ENCODE measurements around the gene SLC16A3.

The SLC16A3 gene

GRCh38 chr17:82205720-82206508 is 22.9 kb upstream of the SLC16A3 start (continued):
- no peak for TF ChIP-seq ZNF23 (tag by site-specific recombination; IDR thresholded peaks at IDR 0.05; ENCODE audit: borderline replicate concordance)
- TF ChIP-seq, protein P1, sequence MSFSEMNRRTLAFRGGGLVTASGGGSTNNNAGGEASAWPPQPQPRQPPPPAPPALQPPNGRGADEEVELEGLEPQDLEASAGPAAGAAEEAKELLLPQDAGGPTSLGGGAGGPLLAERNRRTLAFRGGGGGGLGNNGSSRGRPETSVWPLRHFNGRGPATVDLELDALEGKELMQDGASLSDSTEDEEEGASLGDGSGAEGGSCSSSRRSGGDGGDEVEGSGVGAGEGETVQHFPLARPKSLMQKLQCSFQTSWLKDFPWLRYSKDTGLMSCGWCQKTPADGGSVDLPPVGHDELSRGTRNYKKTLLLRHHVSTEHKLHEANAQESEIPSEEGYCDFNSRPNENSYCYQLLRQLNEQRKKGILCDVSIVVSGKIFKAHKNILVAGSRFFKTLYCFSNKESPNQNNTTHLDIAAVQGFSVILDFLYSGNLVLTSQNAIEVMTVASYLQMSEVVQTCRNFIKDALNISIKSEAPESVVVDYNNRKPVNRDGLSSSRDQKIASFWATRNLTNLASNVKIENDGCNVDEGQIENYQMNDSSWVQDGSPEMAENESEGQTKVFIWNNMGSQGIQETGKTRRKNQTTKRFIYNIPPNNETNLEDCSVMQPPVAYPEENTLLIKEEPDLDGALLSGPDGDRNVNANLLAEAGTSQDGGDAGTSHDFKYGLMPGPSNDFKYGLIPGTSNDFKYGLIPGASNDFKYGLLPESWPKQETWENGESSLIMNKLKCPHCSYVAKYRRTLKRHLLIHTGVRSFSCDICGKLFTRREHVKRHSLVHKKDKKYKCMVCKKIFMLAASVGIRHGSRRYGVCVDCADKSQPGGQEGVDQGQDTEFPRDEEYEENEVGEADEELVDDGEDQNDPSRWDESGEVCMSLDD (tag by site-specific recombination; IDR thresholded peaks at IDR 0.05), result no peak
- TF ChIP-seq ZNF514 (tag by site-specific recombination; IDR thresholded peaks at IDR 0.05), result no peak
- no peak for TF ChIP-seq GLI2 (tag by site-specific recombination; IDR thresholded peaks at IDR 0.05; ENCODE audit: borderline replicate concordance, low read depth)
- TF ChIP-seq ZNF621 (tag by site-specific recombination; IDR thresholded peaks at IDR 0.05), result no peak
- no peak for TF ChIP-seq ZSCAN23 (tag by site-specific recombination; IDR thresholded peaks at IDR 0.05)
- no peak for TF ChIP-seq ZNF157 (tag by site-specific recombination; IDR thresholded peaks at IDR 0.05)
- TF ChIP-seq, protein P2, sequence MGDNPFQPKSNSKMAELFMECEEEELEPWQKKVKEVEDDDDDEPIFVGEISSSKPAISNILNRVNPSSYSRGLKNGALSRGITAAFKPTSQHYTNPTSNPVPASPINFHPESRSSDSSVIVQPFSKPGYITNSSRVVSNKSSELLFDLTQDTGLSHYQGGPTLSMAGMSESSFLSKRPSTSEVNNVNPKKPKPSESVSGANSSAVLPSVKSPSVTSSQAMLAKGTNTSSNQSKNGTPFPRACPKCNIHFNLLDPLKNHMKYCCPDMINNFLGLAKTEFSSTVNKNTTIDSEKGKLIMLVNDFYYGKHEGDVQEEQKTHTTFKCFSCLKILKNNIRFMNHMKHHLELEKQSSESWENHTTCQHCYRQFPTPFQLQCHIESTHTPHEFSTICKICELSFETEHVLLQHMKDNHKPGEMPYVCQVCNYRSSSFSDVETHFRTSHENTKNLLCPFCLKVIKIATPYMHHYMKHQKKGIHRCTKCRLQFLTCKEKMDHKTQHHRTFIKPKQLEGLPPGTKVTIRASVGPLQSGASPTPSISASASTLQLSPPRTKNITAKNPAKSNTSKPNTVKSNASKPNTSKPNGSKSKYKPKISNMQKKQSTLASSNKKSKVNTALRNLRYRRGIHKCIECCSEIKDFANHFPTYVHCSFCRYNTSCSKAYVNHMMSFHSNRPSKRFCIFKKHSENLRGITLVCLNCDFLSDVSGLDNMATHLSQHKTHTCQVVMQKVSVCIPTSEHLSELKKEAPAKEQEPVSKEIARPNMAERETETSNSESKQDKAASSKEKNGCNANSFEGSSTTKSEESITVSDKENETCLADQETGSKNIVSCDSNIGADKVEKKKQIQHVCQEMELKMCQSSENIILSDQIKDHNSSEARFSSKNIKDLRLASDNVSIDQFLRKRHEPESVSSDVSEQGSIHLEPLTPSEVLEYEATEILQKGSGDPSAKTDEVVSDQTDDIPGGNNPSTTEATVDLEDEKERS (tag by site-specific recombination; IDR thresholded peaks at IDR 0.05), result no peak
- TF ChIP-seq, protein P3, sequence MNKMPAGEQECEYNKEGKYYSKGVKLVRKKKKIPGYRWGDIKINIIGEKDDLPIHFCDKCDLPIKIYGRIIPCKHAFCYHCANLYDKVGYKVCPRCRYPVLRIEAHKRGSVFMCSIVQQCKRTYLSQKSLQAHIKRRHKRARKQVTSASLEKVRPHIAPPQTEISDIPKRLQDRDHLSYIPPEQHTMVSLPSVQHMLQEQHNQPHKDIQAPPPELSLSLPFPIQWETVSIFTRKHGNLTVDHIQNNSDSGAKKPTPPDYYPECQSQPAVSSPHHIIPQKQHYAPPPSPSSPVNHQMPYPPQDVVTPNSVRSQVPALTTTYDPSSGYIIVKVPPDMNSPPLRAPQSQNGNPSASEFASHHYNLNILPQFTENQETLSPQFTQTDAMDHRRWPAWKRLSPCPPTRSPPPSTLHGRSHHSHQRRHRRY (tag by site-specific recombination; IDR thresholded peaks at IDR 0.05), result no peak
- peak; percentile 30; the same call in 1 of the 2 replicates for TF ChIP-seq SP7 (tag by site-specific recombination; IDR thresholded peaks at IDR 0.05)
- TF ChIP-seq MEIS1 (CRISPR knock-in tag; IDR thresholded peaks at IDR 0.05; ENCODE audit: borderline replicate concordance), result no peak
- TF ChIP-seq, protein P4, sequence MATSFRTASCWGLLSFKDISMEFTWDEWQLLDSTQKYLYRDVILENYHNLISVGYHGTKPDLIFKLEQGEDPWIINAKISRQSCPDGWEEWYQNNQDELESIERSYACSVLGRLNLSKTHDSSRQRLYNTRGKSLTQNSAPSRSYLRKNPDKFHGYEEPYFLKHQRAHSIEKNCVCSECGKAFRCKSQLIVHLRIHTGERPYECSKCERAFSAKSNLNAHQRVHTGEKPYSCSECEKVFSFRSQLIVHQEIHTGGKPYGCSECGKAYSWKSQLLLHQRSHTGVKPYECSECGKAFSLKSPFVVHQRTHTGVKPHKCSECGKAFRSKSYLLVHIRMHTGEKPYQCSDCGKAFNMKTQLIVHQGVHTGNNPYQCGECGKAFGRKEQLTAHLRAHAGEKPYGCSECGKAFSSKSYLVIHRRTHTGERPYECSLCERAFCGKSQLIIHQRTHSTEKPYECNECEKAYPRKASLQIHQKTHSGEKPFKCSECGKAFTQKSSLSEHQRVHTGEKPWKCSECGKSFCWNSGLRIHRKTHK (tag by site-specific recombination; IDR thresholded peaks at IDR 0.05), result no peak
- TF ChIP-seq ZNF112 (tag by site-specific recombination; IDR thresholded peaks at IDR 0.05), result no peak
- TF ChIP-seq ZNF571 (tag by site-specific recombination; IDR thresholded peaks at IDR 0.05), result no peak
- no peak for TF ChIP-seq ZNF623 (tag by site-specific recombination; IDR thresholded peaks at IDR 0.05)
- peak; percentile 48 for TF ChIP-seq IKZF3 (tag by site-specific recombination; IDR thresholded peaks at IDR 0.05)
- 0 out of 2 replicates have a peak, but pooled peaks have one; percentile 37 for TF ChIP-seq ZNF324 (tag by site-specific recombination; IDR thresholded peaks at IDR 0.05)
- TF ChIP-seq YY2 (tag by site-specific recombination; IDR thresholded peaks at IDR 0.05), result no peak
- no peak for TF ChIP-seq ZNF37A (tag by site-specific recombination; IDR thresholded peaks at IDR 0.05)
- no peak; the same call in 1 of the 2 replicates for TF ChIP-seq ZNF558 (tag by site-specific recombination; IDR thresholded peaks at IDR 0.05)
- TF ChIP-seq, protein P5, sequence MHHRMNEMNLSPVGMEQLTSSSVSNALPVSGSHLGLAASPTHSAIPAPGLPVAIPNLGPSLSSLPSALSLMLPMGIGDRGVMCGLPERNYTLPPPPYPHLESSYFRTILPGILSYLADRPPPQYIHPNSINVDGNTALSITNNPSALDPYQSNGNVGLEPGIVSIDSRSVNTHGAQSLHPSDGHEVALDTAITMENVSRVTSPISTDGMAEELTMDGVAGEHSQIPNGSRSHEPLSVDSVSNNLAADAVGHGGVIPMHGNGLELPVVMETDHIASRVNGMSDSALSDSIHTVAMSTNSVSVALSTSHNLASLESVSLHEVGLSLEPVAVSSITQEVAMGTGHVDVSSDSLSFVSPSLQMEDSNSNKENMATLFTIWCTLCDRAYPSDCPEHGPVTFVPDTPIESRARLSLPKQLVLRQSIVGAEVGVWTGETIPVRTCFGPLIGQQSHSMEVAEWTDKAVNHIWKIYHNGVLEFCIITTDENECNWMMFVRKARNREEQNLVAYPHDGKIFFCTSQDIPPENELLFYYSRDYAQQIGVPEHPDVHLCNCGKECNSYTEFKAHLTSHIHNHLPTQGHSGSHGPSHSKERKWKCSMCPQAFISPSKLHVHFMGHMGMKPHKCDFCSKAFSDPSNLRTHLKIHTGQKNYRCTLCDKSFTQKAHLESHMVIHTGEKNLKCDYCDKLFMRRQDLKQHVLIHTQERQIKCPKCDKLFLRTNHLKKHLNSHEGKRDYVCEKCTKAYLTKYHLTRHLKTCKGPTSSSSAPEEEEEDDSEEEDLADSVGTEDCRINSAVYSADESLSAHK (tag by site-specific recombination; IDR thresholded peaks at IDR 0.05), result no peak
- TF ChIP-seq ZNF335 (tag by site-specific recombination; conservative IDR thresholded peaks at IDR 0.05), result peak; percentile 85
- 0 out of 2 replicates have a peak, but pooled peaks have one; percentile 15 for TF ChIP-seq PBX3 (CRISPR knock-in tag; IDR thresholded peaks at IDR 0.05)
- TF ChIP-seq ZNF24 (tag by site-specific recombination; IDR thresholded peaks at IDR 0.05), result no peak
- no peak for TF ChIP-seq ZNF843 (tag by site-specific recombination; IDR thresholded peaks at IDR 0.05)
- no peak for TF ChIP-seq BCL11A (tag by site-specific recombination; IDR thresholded peaks at IDR 0.05; ENCODE audit: low read depth)

Data from HEK293 (cell line).